Mesothelial cell of epicardium (in vitro differentiated cells): Measurements from ENCODE around the gene STXBP5. TPM values are rescaled to one million over a fixed set of nuclear protein-coding genes. Genes with fewer than 3 reads are reported as not detected.

ENCODE experiments used
- DNase-seq, 2 experiments: peaks; one replicate each; pipeline ENCODE4 v3.0.0; 2021; ENCODE audit warnings: low spot score in 2 of 2; ENCODE audit not compliant: unreplicated experiment in 2 of 2
- H3K27ac Mint-ChIP-seq: 2 replicates; pipeline ENCODE4 v1.8.0; 2021; ENCODE audit warnings: mixed read lengths
- H3K27me3 Mint-ChIP-seq: 2 replicates; pipeline ENCODE4 v1.8.0; 2021; ENCODE audit warnings: low read depth, mixed read lengths
- H3K36me3 Mint-ChIP-seq: 2 replicates; pipeline ENCODE4 v1.8.0; 2021; ENCODE audit warnings: mixed read lengths
- H3K4me1 Mint-ChIP-seq: 2 replicates; pipeline ENCODE4 v1.8.0; 2021; ENCODE audit warnings: mixed read lengths
- H3K4me3 Mint-ChIP-seq: 2 replicates; pipeline ENCODE4 v1.8.0; 2021; ENCODE audit warnings: mild to moderate bottlenecking, moderate library complexity, mixed read lengths
- H3K9me3 Mint-ChIP-seq: 2 replicates; pipeline ENCODE4 v1.8.0; 2021; ENCODE audit warnings: mixed read lengths
- CTCF ChIP-seq: fragments of 200-600 bp; sonication (generic); IDR thresholded peaks from one replicate; pipeline ENCODE4 v1.5.0; 2021; ENCODE audit warnings: antibody characterized with exemption; ENCODE audit not compliant: unreplicated experiment
- total RNA-seq: library from RNA; stranded (reverse); gene quantifications from 3 replicates; pipeline ENCODE4 v1.2.1, GENCODE V29; 2021

The STXBP5 gene
- total RNA-seq, 1 donor from 2014 or later, result 22.0 TPM

GRCh38 chr6:147158881-147159280, 45.3 kb upstream of the STXBP5 start:
- H3K36me3 Mint-ChIP-seq, result no peaks in the 10 kb centered on the region
- no peak overlapping the region for H3K4me3 Mint-ChIP-seq
- H3K27me3 Mint-ChIP-seq, result peaks cover 2% of the 10 kb centered on the region
- no peak for DNase-seq
- no peaks in the 10 kb centered on the region for H3K4me1 Mint-ChIP-seq
- no peaks in the 10 kb centered on the region for H3K9me3 Mint-ChIP-seq
- no peak overlapping the region for H3K27ac Mint-ChIP-seq
- no peak for TF ChIP-seq CTCF

- no peak for TF ChIP-seq CTCF
- no peaks in the 10 kb centered on the region for H3K36me3 Mint-ChIP-seq
- H3K27me3 Mint-ChIP-seq, result no peaks in the 10 kb centered on the region
- no peak overlapping the region for H3K4me3 Mint-ChIP-seq
- no peaks in the 10 kb centered on the region for H3K9me3 Mint-ChIP-seq
- H3K4me1 Mint-ChIP-seq, result no peaks in the 10 kb centered on the region
- no peak for DNase-seq
- H3K27ac Mint-ChIP-seq, result no peak overlapping the region
Observed at GRCh38 chr6:147159536-147160374, 44.5 kb upstream of the STXBP5 start.

- no peak overlapping the region for H3K27ac Mint-ChIP-seq
- H3K4me3 Mint-ChIP-seq, result no peak overlapping the region
- no peaks in the 10 kb centered on the region for H3K4me1 Mint-ChIP-seq
- H3K27me3 Mint-ChIP-seq, result no peaks in the 10 kb centered on the region
- H3K9me3 Mint-ChIP-seq, result no peaks in the 10 kb centered on the region
- DNase-seq, result no peak
- H3K36me3 Mint-ChIP-seq, result no peaks in the 10 kb centered on the region
- TF ChIP-seq CTCF, result no peak
Observed at GRCh38 chr6:147160593-147160992, 43.6 kb upstream of the STXBP5 start.

GRCh38 chr6:147161253-147161973, 42.8 kb upstream of the STXBP5 start:
- no peaks in the 10 kb centered on the region for H3K4me1 Mint-ChIP-seq
- no peak for TF ChIP-seq CTCF

GRCh38 chr6:147161974-147162495, 42.2 kb upstream of the STXBP5 start:
- no peak for TF ChIP-seq CTCF
- Mint-ChIP-seq H3K27me3 (no peaks in the 10 kb centered on the region), H3K4me3 (no peak overlapping the region), H3K36me3 (no peaks in the 10 kb centered on the region), H3K9me3 (no peaks in the 10 kb centered on the region), H3K4me1 (no peaks in the 10 kb centered on the region), H3K27ac (no peak overlapping the region)
- DNase-seq, result no peak

More at GRCh38 chr6:147161253-147161973, 42.8 kb upstream of the STXBP5 start:
- Mint-ChIP-seq H3K9me3 (no peaks in the 10 kb centered on the region), H3K36me3 (no peaks in the 10 kb centered on the region), H3K4me3 (no peak overlapping the region), H3K27me3 (no peaks in the 10 kb centered on the region), H3K27ac (no peak overlapping the region)
- no peak for DNase-seq
